ENCODE data around the gene SKAP2.

Gene SKAP2

DNA sequence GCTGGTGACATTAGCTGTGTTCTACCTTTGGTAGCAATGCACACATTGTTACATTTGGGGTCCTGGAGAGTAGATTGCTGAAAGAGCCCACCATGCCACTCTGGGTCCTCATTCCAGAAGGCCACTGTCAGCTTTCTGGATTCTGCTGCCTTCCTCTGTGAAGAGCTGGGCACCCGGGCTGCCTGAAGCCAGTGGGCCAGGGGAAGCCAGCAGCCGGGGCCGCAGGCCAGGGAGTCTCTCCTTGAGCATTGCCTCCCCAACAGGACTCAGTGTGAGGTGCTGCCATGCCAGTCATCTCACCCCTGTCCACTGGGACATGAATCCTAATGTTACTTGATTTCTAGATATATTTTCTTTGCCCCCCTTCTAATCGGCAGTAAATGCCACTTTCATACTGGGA lies 234.0 kb downstream of the SKAP2 start:
- DNase-seq, result no peak

DNA sequence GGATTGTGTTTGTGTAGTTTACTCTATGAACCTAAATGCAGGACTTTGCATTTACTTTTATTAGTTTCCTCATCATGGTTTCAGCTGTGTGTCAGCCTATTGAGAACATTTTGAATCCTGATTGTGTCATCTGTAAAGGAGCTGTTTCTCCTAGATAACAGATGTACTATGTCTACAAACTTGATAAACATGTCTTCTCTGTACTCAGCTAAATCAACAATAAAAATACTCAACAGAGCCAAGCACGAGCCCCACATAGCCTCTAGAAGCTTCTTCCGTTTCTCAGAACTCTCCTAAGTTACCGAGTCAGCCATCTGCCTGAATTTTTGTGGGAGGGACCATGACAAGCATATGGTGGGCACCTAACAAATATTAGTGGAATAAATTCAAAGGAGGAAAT lies 234.7 kb downstream of the SKAP2 start:
- no peak for DNase-seq

DNA sequence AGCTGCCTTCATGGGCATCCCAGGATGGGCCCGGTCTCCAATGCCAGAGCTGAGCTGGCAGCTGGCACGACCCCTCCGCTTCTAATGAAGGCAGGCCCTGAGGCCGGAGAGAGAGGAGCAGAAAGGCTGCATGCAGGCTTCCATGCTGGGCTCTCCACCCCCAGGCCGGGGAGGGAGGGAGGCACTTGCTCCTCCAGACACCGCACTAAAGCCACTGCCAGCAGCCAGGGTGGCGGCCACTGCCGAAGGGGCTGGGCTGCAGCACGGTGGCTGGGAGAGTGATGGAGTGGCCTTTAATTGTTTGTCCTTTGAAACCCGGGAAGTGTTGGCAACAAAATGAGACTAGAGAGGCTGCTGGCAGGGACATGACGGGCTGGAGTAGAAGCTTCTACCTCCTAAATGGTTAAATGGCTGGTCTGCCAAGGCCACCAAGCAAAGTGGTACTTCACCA lies 236.5 kb downstream of the SKAP2 start:
- DNase-seq, result peak; percentile 90

DNA sequence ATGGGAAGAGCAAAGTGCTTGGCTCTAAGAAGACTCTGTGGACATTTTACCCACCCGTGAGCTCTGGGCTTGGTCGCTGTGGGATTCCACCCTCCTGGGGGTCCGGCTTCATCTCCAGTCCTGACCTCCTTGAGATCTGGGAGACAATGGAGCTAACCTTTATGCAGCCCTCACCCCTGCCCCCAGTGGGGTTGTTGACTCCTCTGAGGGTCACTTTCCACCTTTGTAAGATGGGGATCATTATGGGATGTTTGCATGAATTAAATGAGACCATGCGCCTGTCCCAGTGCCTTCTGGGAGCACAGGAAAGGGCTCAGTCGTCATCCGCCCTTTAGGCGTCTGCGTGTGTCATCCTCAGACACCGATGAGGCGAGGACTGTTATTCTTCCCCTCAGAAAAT lies 237.2 kb downstream of the SKAP2 start:
- DNase-seq, result no peak

DNA sequence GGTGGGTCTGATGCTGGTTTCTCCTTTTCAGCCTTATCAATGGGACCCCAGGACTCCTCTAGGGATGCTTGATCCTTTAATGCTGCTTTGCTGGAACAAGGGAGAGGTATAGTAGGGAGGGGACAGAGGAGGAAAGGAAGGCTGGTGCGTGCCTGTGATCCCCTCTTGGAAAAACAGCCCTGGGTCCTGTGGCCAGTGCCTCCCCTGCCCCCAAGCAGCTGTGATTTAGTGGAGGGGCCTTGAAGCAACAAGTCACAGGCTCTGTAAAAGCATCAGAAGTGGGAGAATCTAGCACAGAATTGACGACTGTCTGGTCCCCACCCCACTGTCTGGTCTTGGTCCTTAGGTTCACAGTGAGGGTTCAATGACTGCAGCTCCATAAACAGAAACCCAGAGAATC lies 237.7 kb downstream of the SKAP2 start:
- no peak for DNase-seq

DNA sequence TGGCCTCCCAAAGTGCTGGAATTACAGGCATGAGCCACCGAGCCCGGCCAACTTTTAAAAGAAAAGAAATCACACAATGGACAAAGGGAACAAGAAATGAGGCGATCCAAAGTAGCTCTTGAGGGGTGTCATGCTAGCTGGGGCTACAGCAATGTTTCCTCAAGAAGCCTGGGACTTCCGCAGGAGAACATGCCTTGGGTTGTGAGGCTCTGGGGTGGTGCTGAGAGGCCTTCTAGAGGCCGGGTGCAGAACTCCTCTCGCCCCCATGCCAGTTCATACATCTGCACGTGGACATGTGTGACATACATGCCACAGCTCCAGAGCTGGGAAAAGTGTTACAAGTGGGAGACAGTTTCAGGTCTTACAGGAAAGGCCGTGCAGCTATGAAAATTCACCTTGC lies 238.2 kb downstream of the SKAP2 start:
- no peak for DNase-seq

DNA sequence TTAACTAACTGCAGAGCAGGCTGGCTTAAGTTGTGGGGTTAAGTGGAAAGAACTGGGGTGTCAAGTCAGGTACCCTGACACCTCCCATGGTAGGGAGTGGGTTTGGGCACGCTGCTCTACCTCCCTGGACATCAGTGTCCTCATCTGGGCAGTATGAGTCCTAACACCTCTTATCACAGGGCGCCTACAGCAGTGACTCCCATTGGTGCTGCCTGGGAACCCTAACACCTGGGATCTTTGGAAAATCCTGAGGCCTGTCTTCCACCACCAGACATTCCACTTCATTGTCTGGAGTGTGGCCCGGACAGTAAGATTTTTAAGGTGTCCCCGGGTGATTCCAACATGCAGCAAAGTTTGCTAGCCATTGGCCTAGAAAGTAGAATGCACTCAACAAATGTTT lies 239.1 kb downstream of the SKAP2 start:
- DNase-seq, result no peak

DNA sequence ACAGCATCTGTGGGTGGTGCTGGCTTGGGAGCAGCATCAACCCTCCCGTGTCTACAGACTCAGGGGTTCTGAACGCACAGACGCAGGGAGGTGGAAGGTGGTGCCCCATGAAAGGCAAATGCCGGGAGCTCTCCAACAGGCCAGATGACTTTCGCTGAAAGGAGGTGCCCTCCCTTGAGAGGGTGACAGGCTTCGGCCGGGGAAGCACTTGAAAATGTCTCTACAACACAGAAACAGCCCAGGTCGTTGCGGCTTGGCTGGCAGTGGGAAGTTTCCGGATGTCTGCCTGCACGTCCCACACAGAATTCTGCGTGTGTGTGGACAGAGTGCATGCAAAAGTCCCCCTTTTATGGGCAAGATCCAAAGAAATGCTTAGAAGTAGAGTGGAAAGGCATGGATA lies 239.6 kb downstream of the SKAP2 start:
- DNase-seq, result no peak

DNA sequence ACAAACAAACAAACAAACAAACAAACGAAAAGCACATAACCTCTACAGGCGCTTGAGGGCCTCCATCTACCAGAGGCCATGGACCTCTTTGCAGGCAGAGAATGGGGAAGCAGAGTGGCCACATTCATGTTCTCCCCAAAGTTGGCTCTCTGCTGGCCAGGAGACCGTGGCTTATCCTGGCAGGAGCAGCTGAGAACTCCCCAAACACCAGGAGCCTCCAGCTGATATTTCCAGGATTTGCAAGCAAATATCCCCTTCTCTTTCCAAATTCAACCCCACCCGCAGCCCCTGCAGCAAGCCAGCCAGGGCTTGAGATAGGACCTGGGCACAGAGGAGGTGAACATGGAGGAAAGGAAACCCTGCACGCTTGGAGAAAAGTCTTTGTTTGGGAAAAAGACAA lies 240.0 kb downstream of the SKAP2 start:
- no peak for DNase-seq

DNA sequence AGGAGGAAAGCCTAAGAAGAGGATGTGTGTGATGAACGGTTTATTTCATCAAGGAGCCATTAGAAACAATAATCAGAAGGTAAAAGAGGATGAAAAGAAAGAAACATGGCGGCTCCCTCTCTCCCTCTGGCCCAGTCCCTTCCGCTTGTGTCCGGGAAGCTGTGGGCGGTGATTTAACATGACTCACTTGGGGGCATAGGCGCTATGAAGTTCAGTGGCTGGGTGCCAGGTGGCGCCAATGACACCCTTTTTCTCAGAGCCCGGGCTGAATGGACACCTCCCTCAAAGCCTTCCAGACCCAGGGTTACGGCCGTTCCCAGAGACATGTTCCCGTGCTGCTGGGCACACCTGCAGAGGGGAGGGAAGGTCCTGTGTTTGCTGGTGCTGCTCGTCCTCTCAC lies 244.0 kb downstream of the SKAP2 start:
- no peak for DNase-seq

DNA sequence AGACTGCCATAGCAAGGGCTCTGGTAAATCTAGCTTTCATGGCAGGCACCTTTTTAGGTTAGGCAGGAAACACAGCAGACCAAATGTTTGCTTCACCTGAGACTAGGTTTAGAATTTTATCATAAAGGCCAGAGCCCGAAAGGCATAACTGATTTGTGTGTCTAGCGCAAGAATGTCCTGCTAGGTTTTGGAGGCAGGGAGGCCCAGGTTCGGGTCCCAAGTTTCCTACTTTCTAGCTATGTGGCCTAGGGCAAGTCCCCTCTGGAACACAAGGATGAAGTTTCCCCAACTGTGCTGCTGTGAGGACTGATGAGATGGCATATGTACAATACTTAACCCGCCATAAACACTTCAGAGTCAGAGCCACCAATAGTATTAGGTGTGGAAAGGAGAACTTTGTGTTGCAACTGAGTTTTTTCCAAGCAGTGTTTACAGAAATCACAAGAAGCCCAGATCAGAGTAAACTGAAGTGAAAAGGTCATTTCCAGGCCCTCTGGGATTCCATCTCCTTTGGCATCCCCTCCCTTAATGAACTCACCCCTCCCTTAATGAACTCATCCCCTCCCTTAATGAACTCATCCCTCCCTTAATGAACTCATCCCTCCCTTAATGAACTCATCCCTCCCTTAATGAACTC lies 244.9 kb downstream of the SKAP2 start:
- DNase-seq, result no peak

DNA sequence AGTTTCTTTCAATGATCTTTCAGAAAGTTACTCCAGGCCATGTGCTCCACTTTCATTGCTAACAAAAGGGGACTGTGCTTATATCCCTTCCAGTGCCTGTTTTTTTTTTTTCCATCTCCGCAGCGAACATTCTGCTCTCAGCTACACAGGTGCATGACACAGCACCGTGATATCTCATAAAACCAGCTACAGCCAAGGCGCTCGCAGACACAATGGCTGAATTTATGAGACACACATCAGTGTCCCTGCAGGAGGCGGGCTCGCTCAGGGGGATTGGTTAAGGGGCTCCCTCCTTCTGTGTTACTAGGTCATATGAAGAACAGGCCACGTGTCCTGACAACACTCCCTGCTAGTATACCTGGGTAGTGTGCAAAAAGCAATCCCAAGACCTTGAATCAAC lies 245.5 kb downstream of the SKAP2 start:
- DNase-seq, result no peak

DNA sequence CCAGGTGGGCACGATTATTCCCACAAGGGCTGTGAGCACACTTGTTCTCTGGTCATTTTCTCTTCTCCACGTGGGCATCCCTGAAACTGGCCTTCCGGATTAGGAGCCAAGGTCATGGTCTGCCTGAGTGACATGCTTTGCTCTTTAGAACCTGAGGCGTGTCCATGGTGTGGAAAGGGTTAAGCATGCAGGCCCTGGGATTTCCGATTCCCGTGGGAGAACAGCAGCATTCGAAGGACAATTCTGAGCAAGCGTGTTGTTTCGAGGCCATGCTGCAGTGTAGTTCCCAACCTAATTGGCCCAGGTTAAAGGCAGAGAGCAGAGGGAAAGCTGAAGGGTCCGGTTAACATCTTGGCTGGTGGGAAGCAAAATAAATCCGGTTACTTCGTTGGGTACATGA lies 245.9 kb downstream of the SKAP2 start:
- DNase-seq, result no peak
